Skin epidermis (tissue), 12 donors: Measurements from ENCODE around the gene PCDHGB4.
A peak's percentile ranks its signal among the peaks of the same experiment; 100 is the strongest.
"Not testable (repeated sequence)": the region's sequence is repeated elsewhere in the genome, so short reads cannot be mapped to it uniquely, and the experiment has no call there.

Experiments used
- H3K27ac ChIP-seq, 21 experiments: fragments of 200-600 bp; sonication (generic) in 11 of 21; one replicate each; pipeline ENCODE4 v1.5.0; 2020; ENCODE audit warnings: mild to moderate bottlenecking in 3 of 21, inconsistent platforms in 2 of 21, moderate library complexity in 2 of 21
- H3K4me3 ChIP-seq, 7 experiments: fragments of 200-600 bp; sonication (generic) in 2 of 7; one replicate each; pipeline ENCODE4 v1.5.0; 2020; ENCODE audit warnings: inconsistent platforms in 2 of 7, mild to moderate bottlenecking in 2 of 7, moderate library complexity in 1 of 7

The PCDHGB4 gene

GRCh38 chr5:141420855-141421488, 33.5 kb downstream of the PCDHGB4 start, which contains the start of gene PCDHGA11:
TSS of gene PCDHGA11 (plus strand) at chr5:141421051. CDS start at chr5:141421228, 177 bp downstream.
- Histone ChIP-seq H3K4me3 (peak within 1 kb of the TSS in 4 of 7 experiments; percentile 11 to 32 (median 28)), H3K27ac (no peak within 1 kb of the TSS)

- H3K27ac ChIP-seq = no peak overlapping the region
- peak overlapping the region in 3 of 7 experiments; percentile 11 to 32 (median 32) for H3K4me3 ChIP-seq
Measured at GRCh38 chr5:141421489-141421855, 34.0 kb downstream of the PCDHGB4 start.

GRCh38 chr5:141422742-141423291, 35.3 kb downstream of the PCDHGB4 start:
- no peak overlapping the region for H3K4me3 ChIP-seq
- H3K27ac ChIP-seq = no peak overlapping the region

- Histone ChIP-seq H3K27ac (no peak overlapping the region), H3K4me3 (no peak overlapping the region)
Measured at GRCh38 chr5:141427783-141428426, 40.4 kb downstream of the PCDHGB4 start.

- Histone ChIP-seq H3K4me3 (peak within 1 kb of the TSS in 3 of 7 experiments; percentile 6 to 15 (median 12)), H3K27ac (no peak within 1 kb of the TSS)
Measured at GRCh38 chr5:141430332-141431113, 43.0 kb downstream of the PCDHGB4 start, which contains the start of gene PCDHGA12. TSS of gene PCDHGA12 (plus strand) at chr5:141430507. CDS start at chr5:141430760, 253 bp downstream.

- H3K4me3 ChIP-seq = peak overlapping the region in 3 of 7 experiments; percentile 6 to 15 (median 12)
- no peak overlapping the region for H3K27ac ChIP-seq
Measured at GRCh38 chr5:141431286-141431685, 43.8 kb downstream of the PCDHGB4 start.

GRCh38 chr5:141432308-141432707, 44.8 kb downstream of the PCDHGB4 start:
- not testable (repeated sequence) for H3K4me3 ChIP-seq, H3K27ac ChIP-seq

GRCh38 chr5:141432726-141433125, 45.2 kb downstream of the PCDHGB4 start:
- not testable (repeated sequence) for H3K4me3 ChIP-seq, H3K27ac ChIP-seq

- no peak overlapping the region for H3K4me3 ChIP-seq
- no peak overlapping the region for H3K27ac ChIP-seq
Measured at GRCh38 chr5:141434006-141434405, 46.5 kb downstream of the PCDHGB4 start.

- no peak overlapping the region for H3K4me3 ChIP-seq
- no peak overlapping the region for H3K27ac ChIP-seq
Measured at GRCh38 chr5:141437221-141437620, 49.7 kb downstream of the PCDHGB4 start.

- no peak overlapping the region for H3K27ac ChIP-seq
- no peak overlapping the region for H3K4me3 ChIP-seq
Measured at GRCh38 chr5:141439411-141440141, 52.1 kb downstream of the PCDHGB4 start.
